Measurements from ENCODE around the gene RASSF3.

DNA sequence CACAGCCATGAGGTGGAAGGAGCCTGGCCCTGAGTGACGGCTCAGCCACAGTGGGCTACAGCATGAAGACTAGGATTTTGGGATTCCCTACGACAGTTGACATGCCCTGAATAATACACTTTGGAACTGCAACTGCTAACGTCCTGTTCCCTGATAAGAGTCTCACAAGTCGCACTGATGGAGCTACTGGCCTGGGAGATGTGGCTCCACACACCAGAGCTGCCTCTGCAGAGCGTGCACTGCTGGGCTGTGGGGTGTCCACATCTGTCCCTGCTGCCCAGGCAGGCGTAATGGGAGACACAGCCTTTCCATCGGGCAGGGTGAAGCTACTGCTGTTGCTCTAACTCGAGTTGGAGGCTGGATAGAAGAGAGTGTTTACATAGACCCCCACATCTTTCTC, 42.7 kb upstream of the RASSF3 start:
- TF ChIP-seq GATA2 (IDR thresholded peaks at IDR 0.05; ENCODE audit: low read depth, low read length) (no peak), GATA3 (IDR thresholded peaks at IDR 0.05; ENCODE audit: low read depth, low read length) (no peak)

Measured in SH-SY5Y (cell line).